ENCODE data around the gene ATP4B.

Gene ATP4B

DNA sequence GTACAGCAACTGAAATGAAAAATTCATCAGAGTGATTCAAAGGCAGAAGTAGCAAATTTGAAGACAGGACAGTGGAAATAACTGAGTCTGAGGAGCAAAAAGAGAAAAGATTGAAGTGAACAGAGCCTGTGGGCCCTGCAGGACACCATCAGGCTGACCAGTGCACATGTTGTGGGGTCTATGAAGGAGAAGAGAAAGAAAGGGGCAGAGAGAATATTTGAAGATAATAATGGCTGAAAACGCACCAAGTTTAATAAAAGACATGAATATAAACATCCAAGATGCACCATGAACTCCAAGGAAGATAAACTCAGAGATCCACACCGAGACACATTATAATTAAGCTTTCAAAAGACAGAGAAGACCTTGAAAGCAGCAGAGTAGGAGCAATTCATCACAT lies 15.4 kb downstream of the ATP4B start:
- no peak for DNase-seq (ENCODE audit: low spot score)

DNA sequence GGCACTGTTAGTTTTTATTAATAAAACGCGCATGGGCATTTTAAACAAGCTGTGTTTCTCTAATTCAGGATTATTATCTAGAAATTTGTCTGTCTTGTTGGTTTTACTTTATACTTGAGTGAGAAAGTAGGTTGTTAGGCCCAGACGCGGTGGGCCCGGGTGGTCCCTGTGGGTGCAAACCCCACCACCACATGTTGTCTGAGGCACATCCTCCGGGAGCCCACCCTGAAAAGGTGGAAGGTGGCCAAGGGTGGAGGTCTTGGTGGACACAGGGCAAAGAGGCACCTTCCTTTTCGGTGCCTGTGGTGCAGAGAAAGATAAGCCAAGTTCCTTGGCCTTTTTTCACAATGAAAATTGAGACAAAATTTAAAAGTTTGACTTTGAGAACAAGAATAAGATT lies 16.6 kb downstream of the ATP4B start:
- DNase-seq (ENCODE audit: low spot score) = no peak

DNA sequence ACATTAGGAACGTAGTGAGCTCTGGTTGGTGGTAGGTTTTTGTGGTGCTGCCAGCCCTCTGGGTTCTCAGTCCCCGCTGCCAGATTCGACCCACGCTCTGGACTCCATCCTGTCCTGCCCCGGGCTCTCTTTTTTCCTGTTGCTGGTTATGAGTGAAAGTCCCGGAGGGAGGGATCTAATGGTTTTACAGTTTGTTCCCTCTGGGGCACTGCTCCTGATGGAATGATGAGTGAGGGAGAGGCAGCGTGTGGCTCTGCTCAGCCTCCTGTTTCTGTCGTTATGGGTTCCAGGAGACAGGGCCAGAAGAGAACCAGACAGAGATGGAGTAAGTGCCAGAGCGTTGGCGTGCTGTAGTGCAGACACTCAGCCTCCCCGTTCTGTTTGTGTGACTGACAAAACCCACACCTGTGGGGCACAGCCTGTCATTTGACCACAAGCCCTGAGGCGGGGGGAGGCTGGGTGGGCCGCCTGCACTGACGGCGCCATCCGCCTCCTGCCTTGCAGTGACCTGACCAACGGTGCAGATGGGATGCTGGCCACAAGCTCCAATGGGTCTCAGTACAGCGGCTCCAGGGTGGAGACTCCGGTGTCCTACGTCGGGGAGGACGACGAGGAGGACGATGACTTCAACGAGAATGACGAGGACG lies 18.3 kb downstream of the ATP4B start:
- DNase-seq (ENCODE audit: low spot score) = peak; percentile 15

DNA sequence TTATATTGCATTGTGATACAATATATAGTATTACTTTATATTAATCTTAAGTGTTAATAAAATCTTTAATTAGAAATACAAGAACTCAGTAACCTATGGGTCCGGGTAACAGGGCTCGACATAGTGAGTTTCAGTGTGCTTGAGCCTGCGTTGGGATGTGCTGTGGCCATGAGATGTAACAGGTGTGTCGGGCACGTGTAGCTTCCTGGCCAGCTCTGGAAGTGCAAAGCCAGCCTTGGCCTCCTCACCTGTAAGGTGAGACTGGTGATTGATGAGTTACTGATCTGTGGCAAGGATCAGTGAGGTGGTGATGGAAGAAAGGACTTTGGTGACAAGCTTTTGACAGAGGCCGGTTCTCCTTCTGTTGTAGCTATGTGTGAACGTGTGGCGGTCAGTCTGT lies 19.2 kb downstream of the ATP4B start:
- peak; percentile 15 for DNase-seq (ENCODE audit: low spot score)

DNA sequence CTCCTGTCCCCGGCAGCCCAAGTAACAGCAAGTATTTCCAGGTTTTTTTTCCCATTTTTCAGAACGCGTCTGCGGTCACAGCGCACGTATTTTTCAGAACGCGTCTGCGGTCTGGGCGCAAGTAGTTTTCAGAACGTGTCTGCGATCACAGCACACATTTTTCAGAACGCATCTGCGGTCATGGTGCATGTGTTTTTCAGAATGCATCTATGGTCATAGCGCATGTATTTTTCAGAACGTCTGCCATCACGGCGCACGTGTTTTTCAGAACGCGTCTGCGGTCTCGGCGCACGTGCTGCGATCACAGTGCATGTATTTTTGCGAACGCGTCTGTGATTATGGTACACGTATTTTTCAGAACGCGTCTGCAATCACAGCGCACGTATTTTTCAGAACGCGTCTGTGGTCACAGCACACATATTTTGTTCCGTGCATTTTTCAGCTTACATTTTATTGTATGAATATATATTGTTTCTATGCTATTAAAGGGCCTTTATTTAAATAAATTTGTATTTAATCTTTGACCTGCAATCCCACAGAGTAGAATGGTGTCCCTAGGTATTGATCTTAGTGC lies 19.7 kb downstream of the ATP4B start:
- no peak for DNase-seq (ENCODE audit: low spot score)

DNA sequence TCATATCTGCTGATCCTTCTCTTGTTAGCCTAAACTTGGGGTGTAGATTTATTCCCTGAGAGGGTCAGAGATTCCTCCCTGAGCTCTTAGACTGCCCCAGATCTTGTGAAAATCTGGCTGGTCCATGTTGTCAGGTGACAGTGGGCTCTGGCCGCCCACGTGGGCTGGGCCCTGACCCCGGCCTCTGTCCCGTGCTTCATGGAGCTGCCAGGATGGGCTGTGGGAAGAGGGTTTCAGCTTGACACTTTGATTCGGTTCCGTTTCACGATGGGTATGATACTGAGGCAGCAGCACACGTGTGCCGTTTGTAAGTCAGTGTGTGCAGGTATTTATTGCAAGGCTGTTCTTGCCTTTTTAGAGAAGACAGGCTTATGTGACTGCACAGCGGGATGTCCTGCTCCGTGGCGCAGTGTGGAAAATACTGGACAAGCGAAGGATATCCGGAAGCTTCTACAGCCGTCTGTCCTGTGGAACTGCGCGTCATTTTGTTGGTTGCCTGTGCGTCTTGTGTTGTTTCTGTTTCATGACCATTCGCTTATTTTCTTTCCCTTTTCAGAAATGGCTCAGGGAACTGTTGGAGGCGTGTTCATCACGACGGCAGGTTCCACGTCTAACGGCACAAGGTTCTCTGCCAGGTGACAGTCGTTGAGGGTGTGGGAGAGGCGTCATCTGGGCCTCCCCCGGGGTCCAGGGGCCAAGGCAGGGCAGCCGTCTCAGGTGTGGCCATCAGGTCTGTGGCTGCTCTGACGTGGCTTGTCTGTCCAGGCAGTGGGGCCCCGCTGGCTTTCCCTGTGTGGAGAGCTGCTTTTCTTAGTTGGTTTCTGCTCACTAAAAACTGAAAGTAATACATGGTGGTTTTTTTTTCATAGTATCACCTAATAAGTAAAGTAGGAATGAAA lies 20.5 kb downstream of the ATP4B start:
- peak; percentile 24 for DNase-seq (ENCODE audit: low spot score)

DNA sequence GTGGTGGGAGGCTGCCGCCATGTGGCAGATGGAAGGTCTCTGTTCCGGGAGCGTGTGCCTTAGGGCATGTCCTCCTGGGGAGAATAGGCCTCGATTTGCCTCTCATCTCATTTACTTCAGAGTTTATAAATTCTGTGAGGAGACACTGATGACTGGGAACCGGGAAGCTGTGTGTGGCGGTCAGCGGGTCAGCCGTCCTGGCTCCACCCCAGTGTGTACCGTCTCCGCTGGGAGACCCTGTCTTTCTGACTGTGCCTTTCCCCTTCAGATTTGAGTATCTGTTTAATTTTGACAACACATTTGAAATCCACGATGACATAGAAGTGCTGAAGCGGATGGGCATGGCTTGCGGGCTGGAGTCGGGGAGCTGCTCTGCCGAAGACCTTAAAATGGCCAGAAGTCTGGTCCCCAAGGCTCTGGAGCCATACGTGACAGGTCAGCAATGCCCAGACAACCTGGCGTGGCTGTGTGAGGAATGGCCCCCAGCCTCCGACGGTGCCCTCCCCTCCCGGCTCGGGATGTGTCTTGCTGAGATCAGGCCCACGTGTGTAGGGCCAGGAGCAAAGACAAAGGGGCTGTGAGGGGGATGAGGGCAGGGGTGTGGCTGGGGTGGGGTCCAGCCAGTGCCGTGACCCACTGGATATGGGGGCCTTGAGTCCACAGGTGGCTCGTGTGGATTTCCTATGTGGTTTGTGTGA lies 21.6 kb downstream of the ATP4B start:
- DNase-seq (ENCODE audit: low spot score) = peak; percentile 15

DNA sequence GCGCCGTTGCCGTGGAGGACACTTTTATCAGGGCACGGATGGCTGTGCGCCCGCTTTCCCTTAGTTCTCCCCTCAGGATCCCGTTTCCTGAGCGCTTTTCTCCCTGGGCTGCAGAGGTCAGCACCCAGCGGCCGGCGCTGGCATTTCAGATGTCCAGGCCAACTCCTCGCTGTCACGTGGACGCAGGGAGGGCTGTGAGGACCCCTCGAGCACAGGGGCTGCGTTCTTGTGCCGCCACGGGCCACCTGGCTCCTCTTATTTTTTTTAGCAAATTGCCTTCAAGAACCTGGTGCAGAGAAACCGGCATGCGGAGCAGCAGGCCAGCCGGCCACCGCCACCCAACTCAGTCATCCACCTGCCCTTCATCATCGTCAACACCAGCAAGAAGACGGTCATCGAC lies 22.3 kb downstream of the ATP4B start:
- no peak for DNase-seq (ENCODE audit: low spot score)

DNA sequence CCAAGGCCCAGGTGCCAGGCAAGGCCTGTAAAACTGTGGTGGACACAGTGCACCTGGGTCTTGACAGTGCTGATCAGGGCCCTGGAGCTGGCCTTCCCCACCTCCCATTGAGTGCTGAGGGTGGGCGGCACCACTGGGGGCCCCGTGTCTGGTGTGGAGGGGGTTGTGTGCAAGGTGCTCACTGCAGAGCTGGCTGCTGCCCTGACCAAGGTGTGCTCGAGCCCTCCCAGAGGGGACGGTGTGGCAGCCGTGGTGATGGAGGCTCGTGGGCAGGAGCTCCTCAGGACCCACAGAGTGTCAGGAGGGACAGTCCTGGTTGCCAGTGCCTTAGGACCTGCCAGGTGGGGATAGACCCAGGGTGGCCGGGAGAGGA lies 23.0 kb downstream of the ATP4B start:
- DNase-seq (ENCODE audit: low spot score) = no peak

DNA sequence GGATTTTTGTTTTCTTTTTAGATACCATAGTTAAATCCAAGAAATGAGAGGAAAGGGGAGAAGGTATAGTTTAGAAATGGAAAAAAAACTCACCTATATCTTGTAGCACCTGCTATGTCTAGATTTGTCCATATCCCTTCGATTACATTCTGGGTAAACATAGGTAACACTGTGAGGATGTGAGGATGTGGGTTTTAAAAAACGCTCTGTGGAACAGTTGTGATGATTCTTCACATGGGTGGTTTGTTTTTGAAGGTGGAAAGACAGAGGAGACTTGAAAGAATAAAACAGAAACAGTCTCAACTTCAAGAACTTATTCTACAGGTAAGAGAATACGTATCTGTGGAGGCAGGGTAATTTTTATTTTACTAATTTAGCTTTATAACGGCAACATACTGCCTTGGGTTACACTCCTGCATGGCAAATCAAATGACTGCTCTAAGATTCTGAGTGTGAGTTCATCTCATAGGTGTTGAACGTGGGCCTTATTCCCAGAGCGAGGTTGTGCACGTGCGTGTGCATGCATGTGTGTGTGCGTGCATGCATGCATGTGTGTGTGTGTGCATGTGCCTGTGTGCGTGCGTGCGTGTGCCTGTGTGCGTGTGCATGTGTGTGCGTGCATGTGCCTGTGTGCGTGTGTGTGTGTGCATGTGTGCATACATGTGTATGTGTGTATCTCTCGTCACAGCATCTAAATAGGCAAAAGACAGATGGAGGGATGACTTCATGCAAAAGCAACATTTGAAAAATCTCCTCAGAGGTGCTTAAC lies 23.5 kb downstream of the ATP4B start:
- no peak for DNase-seq (ENCODE audit: low spot score)

DNA sequence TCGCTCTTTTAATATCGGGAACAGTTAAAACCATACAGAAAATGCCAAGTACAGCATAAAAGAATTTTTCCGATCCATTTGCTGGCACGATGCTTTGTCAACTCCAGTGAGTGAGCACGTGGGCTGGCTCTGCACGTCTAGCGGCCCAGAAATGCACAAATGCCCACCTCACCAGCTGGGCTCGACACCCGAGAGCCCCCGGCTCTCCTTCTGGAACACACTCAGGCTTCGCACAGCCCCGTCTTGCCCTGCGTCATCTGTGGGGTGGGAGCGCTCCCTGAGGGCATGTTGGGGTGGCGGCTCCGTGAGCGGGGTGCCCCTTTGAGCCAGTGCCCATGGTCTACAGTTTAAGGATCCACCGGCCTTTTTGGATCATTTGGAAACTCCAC lies 24.5 kb downstream of the ATP4B start:
- no peak for DNase-seq (ENCODE audit: low spot score)

DNA sequence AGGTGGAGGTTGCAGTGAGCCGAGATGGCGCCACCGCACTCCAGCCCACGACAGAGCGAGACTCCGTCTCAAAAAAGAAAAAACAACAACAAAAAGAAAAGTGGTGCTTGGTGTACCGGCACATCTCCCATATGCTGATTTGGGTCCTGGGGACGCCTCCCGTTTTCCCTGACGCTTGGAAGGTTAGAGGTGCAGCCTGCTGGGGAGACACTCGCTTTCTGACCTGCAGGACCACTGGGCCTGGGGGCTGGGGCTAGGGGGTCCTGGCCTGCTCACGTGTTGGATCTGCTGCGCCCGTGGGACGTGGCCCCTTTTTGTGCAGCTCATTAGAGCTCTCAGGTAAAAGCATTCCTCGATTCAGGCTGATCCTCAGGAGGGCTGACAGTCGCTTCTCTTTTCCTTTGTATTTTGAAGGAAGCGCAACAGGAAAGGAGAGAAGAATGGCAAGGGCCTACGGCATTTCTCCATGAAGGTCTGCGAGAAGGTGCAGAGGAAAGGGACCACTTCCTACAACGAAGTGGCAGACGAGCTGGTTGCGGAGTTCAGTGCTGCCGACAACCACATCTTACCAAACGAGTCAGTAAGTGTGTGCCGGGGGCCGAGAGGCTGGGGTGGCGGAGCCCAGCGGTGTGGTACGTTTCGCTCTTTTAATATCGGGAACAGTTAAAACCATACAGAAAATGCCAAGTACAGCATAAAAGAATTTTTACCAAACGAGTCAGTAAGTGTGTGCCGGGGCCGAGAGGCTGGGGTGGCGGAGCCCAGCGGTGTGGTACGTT lies 25.1 kb downstream of the ATP4B start:
- no peak for DNase-seq (ENCODE audit: low spot score)

DNA sequence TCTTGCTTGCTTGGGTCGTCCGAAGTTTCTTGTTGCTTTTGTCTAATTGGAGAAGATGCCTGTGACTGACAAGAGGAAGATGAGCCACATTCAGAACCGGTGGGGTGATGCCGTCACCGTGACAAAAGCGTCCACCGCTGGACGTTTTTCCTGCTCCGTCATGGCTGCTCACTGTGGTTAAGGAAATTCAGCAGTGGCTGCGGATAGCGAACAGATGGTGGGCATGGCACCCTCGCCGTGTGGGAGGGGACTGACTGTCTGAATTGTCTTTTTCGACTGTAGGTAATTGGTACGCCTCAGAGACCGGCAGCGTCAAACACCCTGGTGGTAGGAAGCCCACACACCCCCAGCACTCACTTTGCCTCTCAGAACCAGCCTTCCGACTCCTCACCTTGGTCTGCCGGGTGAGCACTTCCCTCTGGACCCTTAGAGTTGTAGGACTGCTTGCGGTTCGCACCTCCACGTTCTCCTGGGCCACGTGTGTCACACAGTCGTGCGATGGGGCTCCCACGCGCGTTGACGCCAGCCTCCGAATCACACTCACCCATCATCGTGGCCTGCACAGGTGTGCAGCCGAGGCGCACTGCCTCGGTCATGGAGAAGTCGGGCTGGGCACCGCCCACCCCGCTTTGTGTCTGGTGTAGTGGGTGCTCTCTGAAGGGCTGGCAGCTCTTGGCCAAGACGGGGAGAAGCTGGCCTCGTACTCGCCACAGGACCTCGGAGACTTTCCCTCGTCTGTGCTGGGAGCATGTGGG lies 26.5 kb downstream of the ATP4B start:
- no peak for DNase-seq (ENCODE audit: low spot score)

DNA sequence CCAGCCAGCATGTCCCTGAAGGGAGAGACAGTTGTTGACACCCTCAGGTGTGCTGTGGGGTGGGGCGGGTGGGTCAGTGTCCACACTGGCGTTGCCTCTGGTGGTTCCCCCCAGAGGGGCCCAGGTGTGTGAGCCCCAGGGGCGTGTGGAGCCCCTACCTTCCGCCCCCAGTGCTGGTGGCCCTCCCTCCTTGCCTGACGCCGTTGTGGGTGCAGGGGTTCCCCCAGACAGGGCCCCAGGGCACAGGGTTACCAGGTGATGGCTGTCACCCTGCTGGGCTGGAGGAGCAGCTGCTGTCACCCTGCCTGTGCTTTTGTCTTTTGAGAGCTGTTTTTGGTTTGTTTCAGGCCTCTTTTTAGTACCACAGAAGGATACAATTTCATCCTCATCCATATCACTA lies 27.2 kb downstream of the ATP4B start:
- no peak for DNase-seq (ENCODE audit: low spot score)

DNA sequence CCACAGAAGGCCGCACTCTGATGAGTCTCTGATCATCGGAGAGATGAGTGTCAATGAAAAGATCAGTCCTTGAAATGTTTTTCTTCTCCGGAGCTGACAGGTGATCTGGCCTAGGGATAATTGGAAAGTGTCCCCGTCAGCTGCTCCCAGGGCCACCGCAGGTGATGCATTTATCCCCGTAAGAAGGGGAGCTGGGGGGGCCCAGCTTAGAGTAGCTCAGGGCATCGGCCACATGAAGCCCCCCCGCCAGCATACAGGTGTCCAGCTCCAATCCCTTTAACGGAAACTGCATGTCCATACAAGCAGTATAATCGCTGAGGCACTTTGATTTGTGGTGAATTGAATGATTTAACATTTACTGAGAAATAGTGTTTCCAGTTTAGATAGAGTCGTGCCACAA lies 27.7 kb downstream of the ATP4B start:
- no peak for DNase-seq (ENCODE audit: low spot score)

DNA sequence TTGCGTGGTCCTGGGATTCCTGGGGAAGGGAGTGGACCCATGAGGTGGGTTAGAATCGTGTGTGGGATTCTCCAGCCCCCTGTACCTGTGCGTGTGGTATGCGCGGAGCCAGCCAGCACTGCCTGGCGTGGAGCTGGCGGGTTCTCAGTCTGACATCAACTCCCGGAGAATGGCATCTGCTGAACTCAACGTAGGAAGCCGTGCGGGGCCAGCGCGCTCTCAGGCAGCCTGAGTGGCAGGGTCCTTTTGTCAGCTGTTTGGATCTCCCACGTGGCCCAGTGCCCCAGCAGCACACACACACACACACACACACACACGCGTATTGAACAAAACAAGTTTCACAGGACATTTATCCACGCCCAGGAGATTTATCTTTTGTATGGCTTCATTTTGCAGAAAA lies 28.1 kb downstream of the ATP4B start:
- no peak for DNase-seq (ENCODE audit: low spot score)

DNA sequence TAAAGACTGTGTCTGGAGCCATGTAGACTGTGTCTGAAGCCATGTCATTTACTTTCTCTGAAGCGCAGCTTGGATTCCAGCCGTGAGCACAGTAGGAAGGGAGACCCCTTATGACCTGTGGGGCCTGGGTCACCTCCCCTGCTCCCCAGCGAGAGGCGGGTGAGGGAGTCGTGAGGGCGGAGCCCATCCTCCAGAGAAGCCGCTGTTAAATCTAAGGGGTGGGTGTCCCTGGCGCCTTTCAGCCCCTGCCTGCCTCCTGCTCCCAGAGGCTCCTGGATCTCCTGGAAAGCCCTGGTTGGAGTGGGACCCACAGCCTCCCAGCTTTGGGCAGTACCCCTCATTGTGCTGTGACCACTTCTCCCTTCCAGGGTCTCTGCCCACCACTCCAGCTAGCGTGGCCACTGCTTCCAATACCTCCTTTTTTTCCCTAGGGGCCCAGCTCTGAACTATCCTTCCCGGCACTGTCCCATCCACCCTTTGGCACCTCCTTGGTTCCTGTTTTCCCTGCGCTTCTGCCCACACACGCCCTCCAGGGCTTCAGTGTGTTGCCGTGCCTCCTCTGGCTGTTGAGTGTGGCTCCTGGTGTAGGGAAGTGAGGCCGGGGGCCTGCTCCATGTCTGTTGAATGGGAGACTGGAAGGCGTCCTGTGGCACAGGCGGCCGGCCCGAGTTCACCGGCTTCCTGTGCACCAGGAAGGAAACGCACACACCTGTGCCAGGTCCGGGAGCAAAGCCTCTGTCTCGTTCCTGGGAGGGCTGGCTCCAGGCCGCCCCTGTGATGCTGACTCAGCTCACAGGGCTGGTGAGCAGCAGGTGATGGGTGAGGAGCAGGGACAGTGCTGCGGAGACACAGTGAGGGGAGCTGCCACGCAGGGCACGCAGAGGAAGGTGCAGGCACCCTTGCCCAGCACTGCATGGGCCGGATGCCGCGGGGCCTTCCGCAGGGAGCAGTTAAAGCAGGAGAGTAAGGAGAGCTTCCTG lies 29.4 kb downstream of the ATP4B start:
- DNase-seq (ENCODE audit: low spot score) = no peak

DNA sequence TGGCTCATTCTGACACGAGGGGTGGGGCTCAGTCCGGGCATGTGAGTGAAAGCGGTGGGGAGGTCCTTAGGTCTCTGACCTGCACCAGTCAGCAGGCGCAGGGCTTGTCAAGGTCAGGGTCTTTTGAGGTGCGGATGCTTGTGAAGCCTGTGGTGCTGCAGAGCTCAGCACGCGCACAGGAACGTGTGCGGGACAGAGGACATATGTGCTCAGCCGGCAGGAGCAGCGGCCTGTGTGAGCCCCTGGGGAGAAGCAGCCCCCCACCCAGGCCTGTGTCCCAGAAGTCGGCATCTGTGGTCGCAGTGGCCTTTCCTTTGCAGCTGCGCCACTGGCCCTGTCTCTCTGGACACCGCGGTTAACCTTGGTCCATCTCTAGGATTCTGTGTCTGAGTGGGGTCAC lies 30.9 kb downstream of the ATP4B start:
- DNase-seq (ENCODE audit: low spot score) = no peak
